ENCODE data around the gene NDUFC2.

GRCh38 chr11:78022397-78023396 lies 57.0 kb downstream of the NDUFC2 start, which contains the start of gene KCTD14:
- TF ChIP-seq CTCF (conservative IDR thresholded peaks at IDR 0.05) (no peak), ZFX (IDR thresholded peaks at IDR 0.05) (no peak)
